ENCODE results near the gene STRA8. TPM values are rescaled to one million over a fixed set of nuclear protein-coding genes. Genes with fewer than 3 reads are reported as not detected.
A peak's percentile ranks its signal among the peaks of the same experiment; 100 is the strongest.
"Not testable (repeated sequence)": the region's sequence is repeated elsewhere in the genome, so short reads cannot be mapped to it uniquely, and the experiment has no call there.

STRA8 gene
- total RNA-seq, 1 donor from 2014 or later: not detected

- no peaks in the 10 kb centered on the region for H3K27me3 Mint-ChIP-seq
- intact Hi-C loops (cut with micrococcal nuclease): loop anchor here (1.0 to 5.0 kb wide), 7 partner anchors 40 to 766 kb away; partner anchors contain the start of genes AGBL3, BPGM, CNOT4 and CYREN
- peaks cover 31% of the 10 kb centered on the region for H3K4me1 Mint-ChIP-seq
- peak overlapping the region; percentile 98 for H3K27ac Mint-ChIP-seq
- no peak for DNase-seq
- H3K9me3 Mint-ChIP-seq: no peaks in the 10 kb centered on the region
- peaks cover 15% of the 10 kb centered on the region for H3K36me3 Mint-ChIP-seq (ENCODE audit: low read depth)
- peak overlapping the region; percentile 95 for H3K4me3 Mint-ChIP-seq
These were observed 22.8 kb upstream of the STRA8 start for GRCh38 chr7:135210888-135211178.

GRCh38 chr7:135211179-135211945 is 22.3 kb upstream of the STRA8 start, which contains the start of gene WDR91:
WDR91 (minus strand) TSS chr7:135211526; CDS start chr7:135211502, 24 bp downstream.
- no peaks in the 10 kb centered on the region for H3K27me3 Mint-ChIP-seq
- H3K4me1 Mint-ChIP-seq: peaks cover 29% of the 10 kb centered on the region
- intact Hi-C loops (cut with micrococcal nuclease): loop anchor here (1.0 to 5.0 kb wide), 7 partner anchors 41 to 766 kb away; partner anchors contain the start of genes AGBL3, BPGM, CNOT4 and CYREN

GRCh38 chr7:135211946-135212685 is 21.5 kb upstream of the STRA8 start:
- H3K36me3 Mint-ChIP-seq (ENCODE audit: low read depth); H3K9me3 Mint-ChIP-seq; H3K27me3 Mint-ChIP-seq; DNase-seq: not testable (repeated sequence)
- intact Hi-C loops (cut with micrococcal nuclease): loop anchor here (1.0 to 5.0 kb wide), 7 partner anchors 41 to 765 kb away; partner anchors contain the start of genes AGBL3, BPGM, CNOT4 and CYREN
- Mint-ChIP-seq H3K27ac (peak overlapping the region; percentile 70), H3K4me3 (peak overlapping the region; percentile 95), H3K4me1 (peaks cover 26% of the 10 kb centered on the region)

More at GRCh38 chr7:135211179-135211945, 22.3 kb upstream of the STRA8 start, which contains the start of gene WDR91:
- DNase-seq: peak; percentile 96
- Mint-ChIP-seq H3K4me3 (peak within 1 kb of the TSS; percentile 95), H3K36me3 (ENCODE audit: low read depth) (peaks cover 10% of the 10 kb centered on the region), H3K9me3 (no peaks in the 10 kb centered on the region), H3K27ac (peak within 1 kb of the TSS; percentile 98)

GRCh38 chr7:135213831-135214230 is 19.8 kb upstream of the STRA8 start:
- H3K36me3 Mint-ChIP-seq (ENCODE audit: low read depth): no peaks in the 10 kb centered on the region
- H3K9me3 Mint-ChIP-seq: no peaks in the 10 kb centered on the region
- intact Hi-C loops (cut with micrococcal nuclease): loop anchor here (5.0 kb wide), 1 partner anchor 763 kb away; the partner anchor contains the start of gene MTPN
- peaks cover 4% of the 10 kb centered on the region for H3K27me3 Mint-ChIP-seq
- H3K27ac Mint-ChIP-seq: no peak overlapping the region
- H3K4me1 Mint-ChIP-seq: peaks cover 13% of the 10 kb centered on the region
- no peak for DNase-seq
- H3K4me3 Mint-ChIP-seq: no peak overlapping the region

GRCh38 chr7:135215180-135215579 is 18.5 kb upstream of the STRA8 start:
- Mint-ChIP-seq H3K36me3 (ENCODE audit: low read depth) (no peaks in the 10 kb centered on the region), H3K27ac (no peak overlapping the region), H3K9me3 (no peaks in the 10 kb centered on the region), H3K27me3 (peaks cover 6% of the 10 kb centered on the region), H3K4me3 (no peak overlapping the region), H3K4me1 (peaks cover 10% of the 10 kb centered on the region)
- no peak for DNase-seq
- intact Hi-C loops (cut with micrococcal nuclease): no loop called here

- H3K27ac Mint-ChIP-seq: no peak overlapping the region
- peaks cover 6% of the 10 kb centered on the region for H3K27me3 Mint-ChIP-seq
- DNase-seq: no peak
- no peaks in the 10 kb centered on the region for H3K36me3 Mint-ChIP-seq (ENCODE audit: low read depth)
- no peaks in the 10 kb centered on the region for H3K9me3 Mint-ChIP-seq
- H3K4me1 Mint-ChIP-seq: peaks cover 5% of the 10 kb centered on the region
- intact Hi-C loops (cut with micrococcal nuclease): no loop called here
- no peak overlapping the region for H3K4me3 Mint-ChIP-seq
These were observed 17.9 kb upstream of the STRA8 start for GRCh38 chr7:135215698-135216097.

- Mint-ChIP-seq H3K27me3 (peaks cover 6% of the 10 kb centered on the region), H3K4me1 (no peaks in the 10 kb centered on the region), H3K36me3 (ENCODE audit: low read depth) (peaks cover 3% of the 10 kb centered on the region), H3K4me3 (no peak overlapping the region), H3K27ac (no peak overlapping the region), H3K9me3 (peaks cover 4% of the 10 kb centered on the region)
- intact Hi-C loops (cut with micrococcal nuclease): no loop called here
- DNase-seq: no peak
These were observed 15.8 kb upstream of the STRA8 start for GRCh38 chr7:135217645-135218509.

GRCh38 chr7:135224027-135224426 is 9.6 kb upstream of the STRA8 start:
- H3K4me3 Mint-ChIP-seq: peak overlapping the region; percentile 4
- peaks cover 13% of the 10 kb centered on the region for H3K4me1 Mint-ChIP-seq
- H3K27ac Mint-ChIP-seq: no peak overlapping the region
- peaks cover 5% of the 10 kb centered on the region for H3K36me3 Mint-ChIP-seq (ENCODE audit: low read depth)
- intact Hi-C loops (cut with micrococcal nuclease): no loop called here
- no peak for DNase-seq
- H3K27me3 Mint-ChIP-seq: peaks cover 4% of the 10 kb centered on the region
- peaks cover 10% of the 10 kb centered on the region for H3K9me3 Mint-ChIP-seq

- no peak for DNase-seq
- H3K27me3 Mint-ChIP-seq: peaks cover 7% of the 10 kb centered on the region
- no peak overlapping the region for H3K4me3 Mint-ChIP-seq
- no peaks in the 10 kb centered on the region for H3K36me3 Mint-ChIP-seq (ENCODE audit: low read depth)
- H3K9me3 Mint-ChIP-seq: peaks cover 13% of the 10 kb centered on the region
- intact Hi-C loops (cut with micrococcal nuclease): no loop called here
- peak overlapping the region; percentile 51 for H3K27ac Mint-ChIP-seq
- peaks cover 8% of the 10 kb centered on the region for H3K4me1 Mint-ChIP-seq
These were observed 2.0 kb upstream of the STRA8 start for GRCh38 chr7:135231686-135232085.

GRCh38 chr7:135232087-135232486 is 1.6 kb upstream of the STRA8 start:
- Mint-ChIP-seq H3K27ac (no peak overlapping the region), H3K36me3 (ENCODE audit: low read depth) (no peaks in the 10 kb centered on the region), H3K9me3 (peaks cover 16% of the 10 kb centered on the region), H3K4me3 (no peak overlapping the region), H3K4me1 (peaks cover 12% of the 10 kb centered on the region), H3K27me3 (peaks cover 7% of the 10 kb centered on the region)
- DNase-seq: no peak
- intact Hi-C loops (cut with micrococcal nuclease): no loop called here

GRCh38 chr7:135232720-135233119 is 918 bp upstream of the STRA8 start:
- Mint-ChIP-seq H3K27ac (no peak overlapping the region), H3K4me3 (no peak overlapping the region), H3K4me1 (peaks cover 12% of the 10 kb centered on the region), H3K27me3 (peaks cover 7% of the 10 kb centered on the region), H3K9me3 (peaks cover 16% of the 10 kb centered on the region), H3K36me3 (ENCODE audit: low read depth) (no peaks in the 10 kb centered on the region)
- no peak for DNase-seq
- intact Hi-C loops (cut with micrococcal nuclease): no loop called here

- peaks cover 12% of the 10 kb centered on the region for H3K4me1 Mint-ChIP-seq
- H3K4me3 Mint-ChIP-seq; H3K27me3 Mint-ChIP-seq; H3K27ac Mint-ChIP-seq; intact Hi-C loops (cut with micrococcal nuclease); DNase-seq; H3K36me3 Mint-ChIP-seq (ENCODE audit: low read depth); H3K9me3 Mint-ChIP-seq: not testable (repeated sequence)
These were observed 457 bp downstream of the STRA8 start for GRCh38 chr7:135234095-135234494.

GRCh38 chr7:135234727-135235126 is 1.1 kb downstream of the STRA8 start:
- DNase-seq: no peak
- Mint-ChIP-seq H3K9me3 (peaks cover 7% of the 10 kb centered on the region), H3K4me3 (no peak overlapping the region), H3K27ac (no peak overlapping the region), H3K36me3 (ENCODE audit: low read depth) (no peaks in the 10 kb centered on the region), H3K27me3 (peaks cover 4% of the 10 kb centered on the region), H3K4me1 (peaks cover 12% of the 10 kb centered on the region)
- intact Hi-C loops (cut with micrococcal nuclease): no loop called here

Measured in activated CD4-positive, alpha-beta T cell treated with anti-CD3 and anti-CD28 coated beads, Interleukin-2, amount 10 ng/mL, durations not matched to agents 24 days and 14 days (primary cell).